ENCODE measurements around the gene SUSD5.
A peak's percentile ranks its signal among the peaks of the same experiment; 100 is the strongest.
"Not testable (repeated sequence)": the region's sequence is repeated elsewhere in the genome, so short reads cannot be mapped to it uniquely, and the experiment has no call there.

The SUSD5 gene

DNA sequence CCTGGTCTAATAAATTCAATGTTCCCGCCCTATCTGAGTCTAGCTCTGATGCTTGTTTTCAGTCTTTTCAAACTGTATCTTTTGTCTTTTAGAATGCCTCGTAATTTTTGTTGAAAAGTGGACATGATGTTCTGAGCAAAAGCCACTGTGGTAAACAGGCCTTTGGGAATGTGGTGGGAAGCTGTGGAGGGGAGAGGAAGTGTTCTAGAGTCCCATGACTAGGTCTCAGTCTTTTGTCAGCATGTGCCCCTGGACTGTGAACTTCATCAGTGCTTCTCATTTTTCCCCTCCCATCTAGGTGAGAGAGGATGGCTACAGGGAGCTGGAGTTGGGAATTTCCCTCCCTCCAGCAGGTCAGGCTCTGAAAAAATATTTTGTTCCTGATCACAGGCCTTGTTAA lies 33.7 kb downstream of the SUSD5 start:
- Histone ChIP-seq H3K4me3 (ENCODE audit: low read length) (no peak overlapping the region), H3K4me1 (ENCODE audit: low read length) (no peaks in the 10 kb centered on the region), H3K27me3 (replicated peaks; ENCODE audit: insufficient read depth, low read length) (no peaks in the 10 kb centered on the region), H2AFZ (ENCODE audit: low read length) (0 out of 2 replicates have a peak overlapping the region, but pooled peaks have one; percentile 5), H3K4me2 (ENCODE audit: low read depth, low read length) (no peak overlapping the region), H3K9me2 (replicated peaks; ENCODE audit: insufficient read depth, low read length) (no peaks in the 10 kb centered on the region), H3F3A (ENCODE audit: insufficient read depth, low read length) (no peaks in the 10 kb centered on the region), H3K9me3 (replicated peaks; ENCODE audit: insufficient read depth, low read length) (no peaks in the 10 kb centered on the region), H3K27ac (ENCODE audit: low read length) (no peak overlapping the region), H4K20me1 (ENCODE audit: insufficient read depth, low read length) (no peaks in the 10 kb centered on the region), H3K9ac (ENCODE audit: low read length) (no peak overlapping the region), H3K36me3 (replicated peaks; ENCODE audit: insufficient read depth, low read length) (no peaks in the 10 kb centered on the region), H3K79me2 (ENCODE audit: low read length) (no peaks in the 10 kb centered on the region)
- no peak for TF ChIP-seq EZH2phosphoT487 (IDR thresholded peaks at IDR 0.05; ENCODE audit: low read length)
- no peak for TF ChIP-seq CTCF (IDR thresholded peaks at IDR 0.05; ENCODE audit: low read length)
- TF ChIP-seq EZH2 (optimal IDR thresholded peaks at IDR 0.05; ENCODE audit: low read depth, low read length), result no peak
- DNase-seq, result no peak

- H3K4me2 ChIP-seq (ENCODE audit: low read depth, low read length); H3K79me2 ChIP-seq (ENCODE audit: low read length); H3K9ac ChIP-seq (ENCODE audit: low read length); H3K27me3 ChIP-seq (replicated peaks; ENCODE audit: insufficient read depth, low read length); H3K9me3 ChIP-seq (replicated peaks; ENCODE audit: insufficient read depth, low read length); DNase-seq; H3K4me1 ChIP-seq (ENCODE audit: low read length); H3K4me3 ChIP-seq (ENCODE audit: low read length); H3K36me3 ChIP-seq (replicated peaks; ENCODE audit: insufficient read depth, low read length); H3F3A ChIP-seq (ENCODE audit: insufficient read depth, low read length); H3K27ac ChIP-seq (ENCODE audit: low read length); H3K9me2 ChIP-seq (replicated peaks; ENCODE audit: insufficient read depth, low read length); H4K20me1 ChIP-seq (ENCODE audit: insufficient read depth, low read length); H2AFZ ChIP-seq (ENCODE audit: low read length): not testable (repeated sequence)
Observed at GRCh38 chr3:33181641-33182040, 37.0 kb downstream of the SUSD5 start.

DNA sequence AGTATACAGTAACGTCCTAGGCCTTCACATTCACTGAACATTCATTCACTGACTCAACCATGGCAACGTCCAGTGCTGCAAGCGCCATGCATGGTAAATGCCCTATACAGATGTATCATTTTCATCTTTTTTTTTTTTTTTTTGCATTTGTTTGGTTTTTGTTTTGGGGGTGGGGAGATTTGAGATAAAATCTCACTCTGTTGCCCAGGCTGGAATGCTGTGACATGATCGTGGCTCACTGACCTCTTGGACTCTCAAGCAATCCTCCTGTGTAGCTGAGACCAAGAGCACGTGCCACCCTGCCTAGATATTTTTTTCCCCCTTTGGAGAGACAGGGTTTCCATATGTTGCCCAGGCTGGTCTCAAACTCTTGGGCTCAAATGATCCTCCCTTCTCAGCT lies 37.4 kb downstream of the SUSD5 start:
- Histone ChIP-seq H3K27ac (ENCODE audit: low read length) (no peak overlapping the region), H3K4me2 (ENCODE audit: low read depth, low read length) (no peak overlapping the region), H3K9me3 (replicated peaks; ENCODE audit: insufficient read depth, low read length) (no peaks in the 10 kb centered on the region), H3K36me3 (replicated peaks; ENCODE audit: insufficient read depth, low read length) (no peaks in the 10 kb centered on the region), H3K9ac (ENCODE audit: low read length) (no peak overlapping the region), H3K27me3 (replicated peaks; ENCODE audit: insufficient read depth, low read length) (no peaks in the 10 kb centered on the region), H3F3A (ENCODE audit: insufficient read depth, low read length) (no peaks in the 10 kb centered on the region), H3K4me3 (ENCODE audit: low read length) (no peak overlapping the region), H3K4me1 (ENCODE audit: low read length) (no peaks in the 10 kb centered on the region), H3K79me2 (ENCODE audit: low read length) (no peaks in the 10 kb centered on the region), H3K9me2 (replicated peaks; ENCODE audit: insufficient read depth, low read length) (no peaks in the 10 kb centered on the region), H2AFZ (ENCODE audit: low read length) (no peak overlapping the region), H4K20me1 (ENCODE audit: insufficient read depth, low read length) (no peaks in the 10 kb centered on the region)
- DNase-seq, result no peak
- TF ChIP-seq EZH2 (optimal IDR thresholded peaks at IDR 0.05; ENCODE audit: low read depth, low read length), result no peak
- no peak for TF ChIP-seq EZH2phosphoT487 (IDR thresholded peaks at IDR 0.05; ENCODE audit: low read length)
- TF ChIP-seq CTCF (IDR thresholded peaks at IDR 0.05; ENCODE audit: low read length), result no peak

DNA sequence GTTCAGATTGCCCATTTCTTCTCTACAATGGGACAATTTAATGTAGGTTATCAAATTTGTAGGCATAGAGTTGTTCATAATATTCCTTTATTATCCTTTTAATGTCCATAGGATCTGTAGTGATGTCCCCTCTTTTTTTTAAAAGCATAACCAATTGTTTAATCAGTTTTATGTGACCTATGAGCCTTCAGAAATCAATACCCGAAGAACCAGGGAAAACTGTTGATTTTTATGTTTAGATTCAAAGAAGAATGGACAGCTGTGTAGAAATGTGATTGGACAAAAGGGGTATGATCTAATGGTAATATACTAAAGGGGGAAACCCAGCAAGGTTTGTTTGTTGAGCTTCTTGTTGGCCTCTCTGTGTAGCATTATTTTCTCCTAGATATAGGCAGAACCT lies 39.5 kb downstream of the SUSD5 start:
- Histone ChIP-seq H4K20me1 (ENCODE audit: insufficient read depth, low read length) (no peaks in the 10 kb centered on the region), H3K79me2 (ENCODE audit: low read length) (no peaks in the 10 kb centered on the region), H3K27me3 (replicated peaks; ENCODE audit: insufficient read depth, low read length) (no peaks in the 10 kb centered on the region), H3K27ac (ENCODE audit: low read length) (no peak overlapping the region), H3K4me2 (ENCODE audit: low read depth, low read length) (no peak overlapping the region), H3F3A (ENCODE audit: insufficient read depth, low read length) (no peaks in the 10 kb centered on the region), H3K36me3 (replicated peaks; ENCODE audit: insufficient read depth, low read length) (no peaks in the 10 kb centered on the region), H3K9me3 (replicated peaks; ENCODE audit: insufficient read depth, low read length) (no peaks in the 10 kb centered on the region), H3K9me2 (replicated peaks; ENCODE audit: insufficient read depth, low read length) (no peaks in the 10 kb centered on the region), H3K4me3 (ENCODE audit: low read length) (no peak overlapping the region), H3K9ac (ENCODE audit: low read length) (no peak overlapping the region), H3K4me1 (ENCODE audit: low read length) (no peaks in the 10 kb centered on the region), H2AFZ (ENCODE audit: low read length) (no peak overlapping the region)
- TF ChIP-seq EZH2 (optimal IDR thresholded peaks at IDR 0.05; ENCODE audit: low read depth, low read length), result no peak
- TF ChIP-seq EZH2phosphoT487 (IDR thresholded peaks at IDR 0.05; ENCODE audit: low read length), result no peak
- TF ChIP-seq CTCF (IDR thresholded peaks at IDR 0.05; ENCODE audit: low read length), result no peak
- DNase-seq, result no peak

Measured in MM.1S (cell line).